GM10248 (cell line): ENCODE data around the gene BCL11A.
A peak's percentile ranks its signal among the peaks of the same experiment; 100 is the strongest.

Source experiments
- CTCF ChIA-PET: fragments of 300-600 bp; sonication (Branson Sonifier 250); formaldehyde crosslinking; extraction: SDS; loops from one replicate; lab custom pipeline; 2021; ENCODE audit warnings: antibody characterized with exemption; lab: Yijun Ruan, JAX
- POLR2A ChIA-PET: fragments of 350-650 bp; sonication (Branson Sonifier 250); formaldehyde crosslinking; extraction: SDS; loops from one replicate; lab custom pipeline; 2020; ENCODE audit warnings: antibody characterized with exemption; lab: Yijun Ruan, JAX
- DNase-seq: peaks from one replicate; pipeline ENCODE4 v3.0.0; 2012; ENCODE audit errors: extremely low spot score
- TF ChIP-seq, protein P1 (sequence below): IDR thresholded peaks from 2 replicates; pipeline ENCODE4 v1.5.1; 2012; ENCODE audit warnings: mild to moderate bottlenecking, low read depth; ENCODE audit errors: extremely low read depth, missing control alignments, control extremely low read depth

Gene BCL11A

GRCh38 chr2:60445684-60446179, 107.7 kb downstream of the BCL11A start:
- ChIA-PET POLR2A (interaction anchor here (0.7 kb wide), 1 partner anchor 111 kb away, joined by 3 read pairs; no protein-coding TSS in a partner anchor), CTCF (interaction anchor here (0.7 to 2.4 kb wide), 4 partner anchors 10 to 37 kb away, joined by 3 to 6 read pairs (median 4); no protein-coding TSS in a partner anchor)
- DNase-seq: no peak
- TF ChIP-seq, protein P1, sequence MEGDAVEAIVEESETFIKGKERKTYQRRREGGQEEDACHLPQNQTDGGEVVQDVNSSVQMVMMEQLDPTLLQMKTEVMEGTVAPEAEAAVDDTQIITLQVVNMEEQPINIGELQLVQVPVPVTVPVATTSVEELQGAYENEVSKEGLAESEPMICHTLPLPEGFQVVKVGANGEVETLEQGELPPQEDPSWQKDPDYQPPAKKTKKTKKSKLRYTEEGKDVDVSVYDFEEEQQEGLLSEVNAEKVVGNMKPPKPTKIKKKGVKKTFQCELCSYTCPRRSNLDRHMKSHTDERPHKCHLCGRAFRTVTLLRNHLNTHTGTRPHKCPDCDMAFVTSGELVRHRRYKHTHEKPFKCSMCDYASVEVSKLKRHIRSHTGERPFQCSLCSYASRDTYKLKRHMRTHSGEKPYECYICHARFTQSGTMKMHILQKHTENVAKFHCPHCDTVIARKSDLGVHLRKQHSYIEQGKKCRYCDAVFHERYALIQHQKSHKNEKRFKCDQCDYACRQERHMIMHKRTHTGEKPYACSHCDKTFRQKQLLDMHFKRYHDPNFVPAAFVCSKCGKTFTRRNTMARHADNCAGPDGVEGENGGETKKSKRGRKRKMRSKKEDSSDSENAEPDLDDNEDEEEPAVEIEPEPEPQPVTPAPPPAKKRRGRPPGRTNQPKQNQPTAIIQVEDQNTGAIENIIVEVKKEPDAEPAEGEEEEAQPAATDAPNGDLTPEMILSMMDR: no peak

DNA sequence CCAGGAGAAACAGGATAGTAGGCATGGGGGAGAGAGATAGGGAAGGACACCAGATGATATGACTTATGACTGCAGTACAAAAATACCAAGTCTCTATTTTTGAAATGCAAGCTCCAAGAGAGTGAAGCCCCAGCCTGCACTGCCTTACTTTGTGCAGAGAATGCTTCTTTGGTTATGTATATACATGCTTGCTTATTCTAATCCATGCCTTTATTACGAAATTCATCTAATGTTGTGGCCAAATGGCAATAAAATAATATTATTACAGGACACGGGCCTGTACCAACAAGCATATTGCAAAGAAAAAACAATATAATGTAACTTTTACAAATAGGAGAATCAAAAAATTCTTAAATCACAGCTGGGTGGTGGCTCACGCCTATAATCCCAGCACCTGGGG, 110.8 kb downstream of the BCL11A start:
- ChIA-PET POLR2A (no interaction called here), CTCF (interaction anchor here (0.9 to 2.0 kb wide), 2 partner anchors 10 to 81 kb away, joined by 3 to 5 read pairs; no protein-coding TSS in a partner anchor)
- no peak for DNase-seq
- TF ChIP-seq, protein P1: no peak

GRCh38 chr2:60441800-60442199, 111.7 kb downstream of the BCL11A start:
- POLR2A ChIA-PET: no interaction called here
- DNase-seq: no peak
- TF ChIP-seq, protein P1: no peak
- CTCF ChIA-PET: interaction anchor here (0.9 to 3.0 kb wide), 4 partner anchors 9 to 85 kb away, joined by 3 to 20 read pairs (median 4); no protein-coding TSS in a partner anchor

GRCh38 chr2:60440767-60441163, 112.7 kb downstream of the BCL11A start:
- ChIA-PET POLR2A (no interaction called here), CTCF (interaction anchor here (1.1 to 3.0 kb wide), 15 partner anchors 10 to 141 kb away, joined by 3 to 20 read pairs (median 6); no protein-coding TSS in a partner anchor)
- TF ChIP-seq, protein P1: no peak
- no peak for DNase-seq

GRCh38 chr2:60440079-60440766, 113.2 kb downstream of the BCL11A start:
- CTCF ChIA-PET: interaction anchor here (0.7 to 3.0 kb wide), 41 partner anchors 8 to 179 kb away, joined by 3 to 20 read pairs (median 4); no protein-coding TSS in a partner anchor
- DNase-seq: no peak
- TF ChIP-seq, protein P1: no peak
- POLR2A ChIA-PET: no interaction called here

GRCh38 chr2:60439219-60439974, 114.1 kb downstream of the BCL11A start:
- TF ChIP-seq, protein P1: peak; percentile 63
- DNase-seq: peak; percentile 89
- CTCF ChIA-PET: interaction anchor here (0.6 to 3.0 kb wide), 44 partner anchors 8 to 400 kb away, joined by 3 to 20 read pairs (median 4); no protein-coding TSS in a partner anchor
- POLR2A ChIA-PET: no interaction called here
